Measurements from ENCODE around the gene CGB1. TPM values are rescaled to one million over a fixed set of nuclear protein-coding genes. Genes with fewer than 3 reads are reported as not detected.

CGB1 gene
- polyA plus RNA-seq, 1 of the 3 experiments (the other 2 are of a cell fraction) = not detected

DNA sequence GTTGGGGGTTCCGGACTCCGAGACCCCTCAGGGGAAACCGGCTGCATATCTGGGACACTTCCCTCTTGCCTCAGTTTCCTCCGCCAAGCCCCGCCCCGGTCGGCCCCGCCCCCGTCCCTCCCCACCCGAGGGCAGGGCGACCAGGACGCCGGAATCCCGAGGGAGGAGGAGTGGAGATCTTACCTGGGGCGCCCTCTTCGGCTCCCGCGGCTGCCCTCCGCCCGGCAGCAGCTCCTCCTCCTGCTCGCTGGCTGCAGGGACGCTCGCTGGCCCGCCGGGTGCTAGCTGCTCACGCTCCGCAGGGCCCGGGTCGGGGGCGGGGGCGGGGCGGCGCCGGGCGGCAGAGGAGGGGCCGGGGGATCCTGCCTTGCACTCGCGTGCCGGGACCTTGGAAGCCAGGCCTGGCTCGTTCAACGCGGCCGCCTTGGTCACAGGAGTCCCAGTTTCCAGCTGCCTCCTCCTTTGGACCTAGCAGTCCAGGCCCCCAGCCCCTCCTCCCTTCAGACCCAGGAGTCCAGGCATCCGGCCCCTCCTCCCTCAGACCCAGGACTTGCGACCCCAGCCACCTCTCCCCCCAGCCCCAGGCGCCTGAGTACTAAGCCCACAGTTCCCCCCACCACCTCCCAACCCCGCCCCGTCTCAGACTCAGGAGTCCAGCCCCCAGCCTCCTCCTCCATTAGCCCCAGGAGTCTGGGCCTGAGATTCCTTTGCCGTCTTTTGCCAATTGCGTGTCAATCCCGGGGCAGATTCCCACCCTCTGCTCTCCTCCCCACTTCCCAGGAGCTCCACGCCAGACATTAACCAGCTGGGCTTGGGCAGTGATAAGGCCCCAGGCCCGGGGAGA is 28.3 kb upstream of the CGB1 start, which contains the start of gene NTF4:
TSS of gene NTF4 (minus strand) at position 51 of the 844 bp plus-strand sequence. CDS start 2,821 bp downstream, outside the sequence.
- DNase-seq = peak; percentile 88
- no peak within 1 kb of the TSS; the same call in 1 of the 2 replicates for H3K9ac ChIP-seq
- no peak within 1 kb of the TSS for H3K27ac ChIP-seq (ENCODE audit: low read depth in 2 of 2, low read length in 1 of 2)
- H3K4me3 ChIP-seq (ENCODE audit: low read depth in 2 of 2, low read length in 1 of 2) = peak within 1 kb of the TSS; percentile 16 to 30; a peak in 3 of 4 replicates
- no peaks in the 10 kb centered on the region for H3K36me3 ChIP-seq (replicated peaks in 1 of 2; ENCODE audit: control insufficient read depth in 1 of 2, insufficient read depth in 2 of 2, low read length in 1 of 2)
- H2AFZ ChIP-seq (ENCODE audit: low read depth) = no peak within 1 kb of the TSS
- peaks cover 3% of the 10 kb centered on the region for H3F3A ChIP-seq (replicated peaks; ENCODE audit: insufficient read depth)
- no peaks in the 10 kb centered on the region for H3K9me3 ChIP-seq
- no peaks in the 10 kb centered on the region for H3K9me2 ChIP-seq
- TF ChIP-seq, protein P1, sequence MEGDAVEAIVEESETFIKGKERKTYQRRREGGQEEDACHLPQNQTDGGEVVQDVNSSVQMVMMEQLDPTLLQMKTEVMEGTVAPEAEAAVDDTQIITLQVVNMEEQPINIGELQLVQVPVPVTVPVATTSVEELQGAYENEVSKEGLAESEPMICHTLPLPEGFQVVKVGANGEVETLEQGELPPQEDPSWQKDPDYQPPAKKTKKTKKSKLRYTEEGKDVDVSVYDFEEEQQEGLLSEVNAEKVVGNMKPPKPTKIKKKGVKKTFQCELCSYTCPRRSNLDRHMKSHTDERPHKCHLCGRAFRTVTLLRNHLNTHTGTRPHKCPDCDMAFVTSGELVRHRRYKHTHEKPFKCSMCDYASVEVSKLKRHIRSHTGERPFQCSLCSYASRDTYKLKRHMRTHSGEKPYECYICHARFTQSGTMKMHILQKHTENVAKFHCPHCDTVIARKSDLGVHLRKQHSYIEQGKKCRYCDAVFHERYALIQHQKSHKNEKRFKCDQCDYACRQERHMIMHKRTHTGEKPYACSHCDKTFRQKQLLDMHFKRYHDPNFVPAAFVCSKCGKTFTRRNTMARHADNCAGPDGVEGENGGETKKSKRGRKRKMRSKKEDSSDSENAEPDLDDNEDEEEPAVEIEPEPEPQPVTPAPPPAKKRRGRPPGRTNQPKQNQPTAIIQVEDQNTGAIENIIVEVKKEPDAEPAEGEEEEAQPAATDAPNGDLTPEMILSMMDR (IDR thresholded peaks at IDR 0.05) = no peak
- TF ChIP-seq TEAD4 (IDR thresholded peaks at IDR 0.05; ENCODE audit: borderline replicate concordance, insufficient read depth) (no peak), RXRA (IDR thresholded peaks at IDR 0.05; ENCODE audit: borderline replicate concordance, low read depth) (no peak), USF1 (IDR thresholded peaks at IDR 0.05; ENCODE audit: borderline replicate concordance, low read depth) (no peak), NFIC (IDR thresholded peaks at IDR 0.05; ENCODE audit: borderline replicate concordance) (no peak), SIN3A (IDR thresholded peaks at IDR 0.05; ENCODE audit: borderline replicate concordance, low read depth, low read length) (no peak), USF2 (IDR thresholded peaks at IDR 0.05; ENCODE audit: borderline replicate concordance, low read depth, low read length) (no peak), MXI1 (IDR thresholded peaks at IDR 0.05; ENCODE audit: low read depth, low read length) (no peak)
- H4K20me1 ChIP-seq (ENCODE audit: insufficient read depth) = no peaks in the 10 kb centered on the region
- H3K4me1 ChIP-seq (ENCODE audit: control insufficient read depth in 1 of 2, insufficient read depth in 2 of 2, low read depth in 1 of 2, low read length in 1 of 2) = peaks cover 0 to 8% of the 10 kb centered on the region in 2 experiments; a peak in 1 of 4 replicates
- CTCF ChIA-PET = interaction anchor here (0.8 to 1.6 kb wide), 2 partner anchors 9 to 49 kb away, joined by 3 to 6 read pairs; partner anchors contain the start of gene LIN7B
- POLR2A ChIA-PET = no interaction called here
- 33% methylated on average over 12 of the region's 53 CpGs for WGBS (ENCODE audit: low lambda C conversion rate)
- H3K79me2 ChIP-seq (ENCODE audit: insufficient read depth) = peaks cover 31% of the 10 kb centered on the region; the same call in 1 of the 2 replicates
- peak within 1 kb of the TSS; percentile 70; the same call in 1 of the 2 replicates for H3K4me2 ChIP-seq
- H3K27me3 ChIP-seq (ENCODE audit: insufficient read depth) = no peaks in the 10 kb centered on the region

GRCh38 chr19:49064029-49064629 is 27.4 kb upstream of the CGB1 start:
- H3F3A ChIP-seq (replicated peaks; ENCODE audit: insufficient read depth) = peaks cover 7% of the 10 kb centered on the region
- peak overlapping the region; percentile 16 to 30; a peak in 3 of 4 replicates for H3K4me3 ChIP-seq (ENCODE audit: low read depth in 2 of 2, low read length in 1 of 2)
- no peaks in the 10 kb centered on the region for H3K9me2 ChIP-seq
- H4K20me1 ChIP-seq (ENCODE audit: insufficient read depth) = no peaks in the 10 kb centered on the region
- H2AFZ ChIP-seq (ENCODE audit: low read depth) = no peak overlapping the region
- WGBS (ENCODE audit: low lambda C conversion rate) = 52% methylated on average over 8 of the region's 10 CpGs
- H3K4me2 ChIP-seq = peak overlapping the region; percentile 70; the same call in 1 of the 2 replicates
- POLR2A ChIA-PET = no interaction called here
- CTCF ChIA-PET = interaction anchor here (0.6 to 1.6 kb wide), 2 partner anchors 10 to 146 kb away, joined by 3 to 6 read pairs; no protein-coding TSS in a partner anchor
- H3K27ac ChIP-seq (ENCODE audit: low read depth in 2 of 2, low read length in 1 of 2) = no peak overlapping the region
- no peaks in the 10 kb centered on the region for H3K36me3 ChIP-seq (replicated peaks in 1 of 2; ENCODE audit: control insufficient read depth in 1 of 2, insufficient read depth in 2 of 2, low read length in 1 of 2)
- peak; percentile 24 for DNase-seq
- no peaks in the 10 kb centered on the region for H3K27me3 ChIP-seq (ENCODE audit: insufficient read depth)
- H3K4me1 ChIP-seq (ENCODE audit: control insufficient read depth in 1 of 2, insufficient read depth in 2 of 2, low read depth in 1 of 2, low read length in 1 of 2) = peaks cover 0 to 8% of the 10 kb centered on the region in 2 experiments; a peak in 2 of 4 replicates
- H3K9me3 ChIP-seq = no peaks in the 10 kb centered on the region
- H3K9ac ChIP-seq = no peak overlapping the region; the same call in 1 of the 2 replicates
- H3K79me2 ChIP-seq (ENCODE audit: insufficient read depth) = peaks cover 38% of the 10 kb centered on the region; the same call in 1 of the 2 replicates
- no peak for TF ChIP-seq MAX (IDR thresholded peaks at IDR 0.05; ENCODE audit: low read depth)

Measured in SK-N-SH (cell line).